ENCODE data around the gene GDPD4. TPM values are rescaled to one million over a fixed set of nuclear protein-coding genes. Genes with fewer than 3 reads are reported as not detected.

The GDPD4 gene
- total and polyA plus RNA-seq, 9 of the 15 experiments (the other 6 are each of a cell fraction or from before 2014, with no cell fraction given) = 0.40 TPM; not detected in 8

GRCh38 chr11:77189588-77190210, 111.8 kb downstream of the GDPD4 start:
- no peak for TF ChIP-seq RNF2 (IDR thresholded peaks at IDR 0.05)
- TF ChIP-seq BHLHE40 (IDR thresholded peaks at IDR 0.05; ENCODE audit: low read length) = peak; percentile 42; the same call in 1 of the 2 replicates
- Histone ChIP-seq H3K36me3 (ENCODE audit: control insufficient read depth, insufficient read depth, low read length) (no peaks in the 10 kb centered on the region), H3K79me2 (ENCODE audit: control insufficient read depth, insufficient read depth, low read length) (no peaks in the 10 kb centered on the region), H3K9ac (ENCODE audit: insufficient read depth in 1 of 2, low read depth in 2 of 2, low read length in 2 of 2) (no peak overlapping the region), H3K4me1 (replicated peaks in 1 of 2; ENCODE audit: control insufficient read depth in 2 of 2, insufficient read depth in 2 of 2, low read length in 2 of 2) (peaks cover 4 to 29% of the 10 kb centered on the region in 2 experiments; a peak in 3 of 5 replicates), H3K27me3 (ENCODE audit: control insufficient read depth in 2 of 2, insufficient read depth in 2 of 2, low read length in 2 of 2) (peaks cover under 1 to 42% of the 10 kb centered on the region in 2 experiments; a peak in 4 of 5 replicates), H3K9me3 (replicated peaks; ENCODE audit: control insufficient read depth, insufficient read depth, low read depth, low read length) (no peaks in the 10 kb centered on the region), H4K20me1 (replicated peaks; ENCODE audit: control insufficient read depth, insufficient read depth, low read length) (no peaks in the 10 kb centered on the region), H3K9me1 (ENCODE audit: control insufficient read depth, insufficient read depth, low read length) (no peaks in the 10 kb centered on the region), H3K4me3 (no peak overlapping the region), H3K27ac (ENCODE audit: extremely low read depth, low read depth, low read length) (no peak overlapping the region), H2AFZ (ENCODE audit: low read depth, low read length) (no peak overlapping the region), H3K4me2 (ENCODE audit: insufficient read depth, low read length) (no peak overlapping the region)
- ChIA-PET CTCF (ENCODE audit: low intra/inter-chr PET ratio) (interaction anchor here (2.4 kb wide), 1 partner anchor 62 kb away, joined by 23 read pairs; the partner anchor contains the start of gene MYO7A), POLR2A (interaction anchor here (0.6 to 0.7 kb wide), 2 partner anchors 24 to 488 kb away, joined by 3 read pairs; no protein-coding TSS in a partner anchor)
- FAIRE-seq = no peak
- in situ Hi-C loops (cut with MboI) = loop anchor here (10.0 kb wide), 2 partner anchors 145 to 355 kb away; no protein-coding TSS in a partner anchor
- no peak for ATAC-seq
- 15% methylated on average over 21 of the region's 28 CpGs for WGBS (ENCODE audit: insufficient coverage, low coverage, missing lambda C conversion rate)
- no TSS peak for BruUV-seq (replicated peaks)
- intact Hi-C loops (cut with micrococcal nuclease) = loop anchor here (2.0 to 10.0 kb wide), 2 partner anchors 143 to 185 kb away; no protein-coding TSS in a partner anchor
- DNase-seq (ENCODE audit: extremely low read depth in 1 of 4, low spot score in 3 of 4) = no peak
